H1 (cell line): ENCODE results near the gene CPZ. TPM values are rescaled to one million over a fixed set of nuclear protein-coding genes. Genes with fewer than 3 reads are reported as not detected.

ENCODE experiments used
- CTCF ChIA-PET: fragments of 300-600 bp; sonication (Branson Sonifier 250); formaldehyde crosslinking; loops from one replicate; lab custom pipeline; 2021; ENCODE audit not compliant: partially characterized antibody; lab: Charles Lee
- POLR2A ChIA-PET: fragments of 300-600 bp; sonication (Branson Sonifier 250); formaldehyde crosslinking; loops from one replicate; lab custom pipeline; 2021; ENCODE audit warnings: inconsistent platforms; ENCODE audit not compliant: partially characterized antibody; lab: Charles Lee
- DNase-seq, 2 experiments: peaks; one replicate each; pipeline versions ENCODE4 v3.0.0 to v3.0.0-alpha.2; 2010 to 2022; ENCODE audit warnings: low spot score in 2 of 2, low read depth in 1 of 2, mixed read lengths in 1 of 2
- FAIRE-seq: peaks from 2 replicates; lab custom pipeline; 2011; peaks lifted over from hg19 to GRCh38; lab: Jason Lieb, UNC
- H2AFZ ChIP-seq: 2 replicates; pipeline ENCODE4 v1.8.1; 2012; ENCODE audit warnings: low read length, inconsistent platforms
- H2AK5ac ChIP-seq: 2 replicates; pipeline ENCODE4 v1.6.1; 2013; ENCODE audit warnings: low read depth, low read length
- H2BK120ac ChIP-seq: replicated peaks from 2 replicates; pipeline ENCODE3; 2013; ENCODE audit warnings: low read depth, low read length, inconsistent platforms
- H2BK12ac ChIP-seq: 2 replicates; pipeline ENCODE4 v1.6.1; 2013; ENCODE audit warnings: low read depth, low read length
- H2BK15ac ChIP-seq: 2 replicates; pipeline ENCODE4 v1.6.1; 2013; ENCODE audit warnings: low read length
- H2BK20ac ChIP-seq: 2 replicates; pipeline ENCODE4 v1.6.1; 2013; ENCODE audit warnings: low read length
- H2BK5ac ChIP-seq: 2 replicates; pipeline ENCODE4 v1.6.1; 2013; ENCODE audit warnings: low read depth, low read length
- H3K14ac ChIP-seq: 2 replicates; pipeline ENCODE4 v1.6.1; 2013; ENCODE audit warnings: inconsistent platforms; ENCODE audit not compliant: insufficient read length
- H3K18ac ChIP-seq: 2 replicates; pipeline ENCODE4 v1.6.1; 2013; ENCODE audit warnings: low read length; ENCODE audit errors: extremely low read depth
- H3K23ac ChIP-seq: 2 replicates; pipeline ENCODE4 v1.6.1; 2013; ENCODE audit warnings: inconsistent platforms; ENCODE audit not compliant: insufficient read length
- H3K23me2 ChIP-seq: 2 replicates; pipeline ENCODE4 v1.6.1; 2013; ENCODE audit warnings: low read depth, low read length
- H3K27ac ChIP-seq: 2 replicates; pipeline ENCODE4 v1.6.1; 2011; ENCODE audit warnings: low read depth, low read length, inconsistent platforms
- H3K27me3 ChIP-seq, 4 experiments: replicated peaks in 1 of 4; 1 replicate in 1 of 4; 2 replicates in 3 of 4; pipeline versions ENCODE4 v1.6.1 to v1.8.1; 2011 to 2013; ENCODE audit warnings: low read length in 3 of 4, mild to moderate bottlenecking in 3 of 4, inconsistent platforms in 2 of 4, mixed read lengths in 2 of 4, moderate library complexity in 1 of 4; ENCODE audit not compliant: control insufficient read depth in 3 of 4, insufficient read depth in 3 of 4; ENCODE audit errors: extremely low read depth in 1 of 4
- H3K36me3 ChIP-seq, 4 experiments: 2 replicates each; pipeline versions ENCODE4 v1.6.1 to v1.8.1; 2011 to 2013; ENCODE audit warnings: mild to moderate bottlenecking in 4 of 4, low read length in 3 of 4, moderate library complexity in 2 of 4, control low read depth in 1 of 4, inconsistent platforms in 1 of 4; ENCODE audit not compliant: insufficient read depth in 4 of 4, control insufficient read depth in 2 of 4
- H3K4ac ChIP-seq: replicated peaks from 2 replicates; pipeline ENCODE3; 2013; ENCODE audit warnings: low read length, low read depth, mixed read lengths, inconsistent platforms; ENCODE audit not compliant: insufficient read length
- H3K4me1 ChIP-seq, 4 experiments: replicated peaks in 1 of 4; 1 replicate in 1 of 4; 2 replicates in 3 of 4; pipeline versions ENCODE4 v1.6.1 to v1.8.1; 2011 to 2013; ENCODE audit warnings: low read length in 3 of 4, inconsistent platforms in 2 of 4, mixed read lengths in 1 of 4; ENCODE audit not compliant: insufficient read depth in 4 of 4, control insufficient read depth in 3 of 4
- H3K4me2 ChIP-seq, 2 experiments: 2 replicates each; pipeline versions ENCODE4 v1.6.1 to v1.8.1; 2011 to 2013; ENCODE audit warnings: low read depth in 2 of 2, low read length in 2 of 2, control low read depth in 1 of 2, inconsistent platforms in 1 of 2, mild to moderate bottlenecking in 1 of 2; ENCODE audit not compliant: insufficient read depth in 1 of 2
- H3K4me3 ChIP-seq, 4 experiments: fragments of 200-600, 300-600 bp in 1 of 4; sonication (generic), shearing (Covaris generic), sonication (Bioruptor Twin) in 1 of 4; 2 replicates each; pipeline versions ENCODE4 v1.5.1 to v1.8.1; 2011 to 2016; ENCODE audit warnings: low read length in 4 of 4, low read depth in 3 of 4, control low read depth in 2 of 4, inconsistent platforms in 2 of 4, mild to moderate bottlenecking in 2 of 4, mixed read lengths in 1 of 4, moderate library complexity in 1 of 4; ENCODE audit not compliant: insufficient read depth in 2 of 4; ENCODE audit errors: extremely low read depth in 1 of 4
- H3K56ac ChIP-seq: replicated peaks from 2 replicates; pipeline ENCODE3; 2013; ENCODE audit warnings: low read depth, mild to moderate bottlenecking, mixed read lengths, low read length, inconsistent platforms; ENCODE audit not compliant: insufficient read length
- H3K79me1 ChIP-seq: 2 replicates; pipeline ENCODE4 v1.6.1; 2013; ENCODE audit warnings: low read depth, low read length, control low read depth
- H3K79me2 ChIP-seq, 2 experiments: 2 replicates each; pipeline versions ENCODE4 v1.6.1 to v1.8.1; 2012 to 2013; ENCODE audit warnings: low read length in 2 of 2, mild to moderate bottlenecking in 2 of 2, inconsistent platforms in 1 of 2; ENCODE audit not compliant: insufficient read depth in 2 of 2, control insufficient read depth in 1 of 2
- H3K9ac ChIP-seq, 4 experiments: replicated peaks in 1 of 4; 1 replicate in 1 of 4; 2 replicates in 3 of 4; pipeline versions ENCODE4 v1.6.1 to v1.8.1; 2011 to 2013; ENCODE audit warnings: low read depth in 3 of 4, low read length in 3 of 4, control low read depth in 2 of 4, mild to moderate bottlenecking in 2 of 4, moderate library complexity in 2 of 4, inconsistent platforms in 1 of 4; ENCODE audit errors: extremely low read depth in 1 of 4
- H3K9me3 ChIP-seq, 2 experiments: 2 replicates each; pipeline versions ENCODE4 v1.6.1 to v1.8.1; 2012 to 2013; ENCODE audit warnings: mild to moderate bottlenecking in 2 of 2, moderate library complexity in 2 of 2, control low read depth in 1 of 2, inconsistent platforms in 1 of 2, low read depth in 1 of 2, low read length in 1 of 2, mixed read lengths in 1 of 2; ENCODE audit not compliant: insufficient read depth in 2 of 2
- H4K20me1 ChIP-seq, 2 experiments: replicated peaks in 1 of 2; 2 replicates each; pipeline versions ENCODE3 to v1.8.1; 2011 to 2013; ENCODE audit warnings: inconsistent platforms in 2 of 2, low read length in 2 of 2, mild to moderate bottlenecking in 1 of 2; ENCODE audit not compliant: insufficient read depth in 2 of 2, control insufficient read depth in 1 of 2
- H4K5ac ChIP-seq: 2 replicates; pipeline ENCODE4 v1.6.1; 2013; ENCODE audit warnings: low read length, low read depth, mixed read lengths, inconsistent platforms; ENCODE audit not compliant: insufficient read length
- H4K8ac ChIP-seq: 2 replicates; pipeline ENCODE4 v1.8.0; 2013; ENCODE audit warnings: mild to moderate bottlenecking, moderate library complexity, low read length, inconsistent platforms; ENCODE audit not compliant: insufficient read depth; ENCODE audit errors: extremely low read depth
- H4K91ac ChIP-seq: replicated peaks from 2 replicates; pipeline ENCODE3; 2013; ENCODE audit warnings: low read length, mixed read lengths, inconsistent platforms; ENCODE audit not compliant: insufficient read length
- CEBPB ChIP-seq: IDR thresholded peaks from 2 replicates; pipeline ENCODE4 v1.6.1; 2012; ENCODE audit warnings: low read depth, low read length
- EP300 ChIP-seq, 2 experiments: IDR thresholded peaks; 1 replicate in 1 of 2; 2 replicates in 1 of 2; pipeline ENCODE4 v1.6.1; 2011 to 2012; ENCODE audit warnings: low read depth in 2 of 2, low read length in 2 of 2, mild to moderate bottlenecking in 2 of 2, borderline replicate concordance in 1 of 2, inconsistent platforms in 1 of 2, moderate library complexity in 1 of 2
- FOSL1 ChIP-seq: IDR thresholded peaks from 2 replicates; pipeline ENCODE4 v1.6.1; 2011; ENCODE audit warnings: mild to moderate bottlenecking, low read depth, low read length, moderate library complexity; ENCODE audit not compliant: insufficient read depth
- KDM4A ChIP-seq: IDR thresholded peaks from one replicate; pipeline ENCODE4 v1.7.1; 2012; ENCODE audit warnings: low read depth, mild to moderate bottlenecking, moderate library complexity, low read length, inconsistent platforms; ENCODE audit not compliant: severe bottlenecking
- NANOG ChIP-seq: IDR thresholded peaks from 2 replicates; pipeline ENCODE4 v1.6.1; 2011; ENCODE audit warnings: low read length, low read depth, mild to moderate bottlenecking, inconsistent platforms; ENCODE audit not compliant: insufficient read depth, poor library complexity, severe bottlenecking
- NRF1 ChIP-seq: IDR thresholded peaks from 2 replicates; pipeline ENCODE4 v1.6.1; 2011; ENCODE audit warnings: mild to moderate bottlenecking, low read depth, low read length, improper control_type of control experiment
- SAP30 ChIP-seq: fragments of 300-600 bp; sonication (generic); IDR thresholded peaks from 2 replicates; pipeline ENCODE4 v1.7.1; 2012; ENCODE audit warnings: low read length, moderate library complexity, mild to moderate bottlenecking, inconsistent platforms; ENCODE audit not compliant: insufficient read depth, insufficient replicate concordance
- TBP ChIP-seq: IDR thresholded peaks from 2 replicates; pipeline ENCODE4 v1.6.1; 2011; ENCODE audit warnings: low read depth, low read length, improper control_type of control experiment
- ZNF274 ChIP-seq: IDR thresholded peaks from 2 replicates; pipeline ENCODE4 v1.7.0; 2012; ENCODE audit warnings: low read length, borderline replicate concordance; ENCODE audit errors: extremely low read depth
- WGBS, 2 experiments: shearing (Covaris generic) in 1 of 2; methylation state at CpG; one replicate each; pipeline versions ENCODE4 v1.1.6 to v1.1.7; 2013 to 2015; ENCODE audit warnings: low lambda C conversion rate in 2 of 2, mixed read lengths in 2 of 2, inconsistent platforms in 1 of 2, low coverage in 1 of 2, missing lambda C conversion rate in 1 of 2; ENCODE audit not compliant: insufficient replicate concordance in 2 of 2, insufficient coverage in 1 of 2, insufficient read length in 1 of 2; ENCODE audit errors: extremely low coverage in 1 of 2, missing lambda C conversion rate in 1 of 2; 5-methylcytosine and 5-hydroxymethylcytosine counted together
- polyA plus RNA-seq, 7 experiments: library from polyadenylated mRNA; depleted of rRNA in 3 of 7; stranded (reverse) in 5 of 7; unstranded in 2 of 7; fragments of >200 nt in 5 of 7; fragments of 200-250 nt in 2 of 7; gene quantifications; 1 replicate in 5 of 7; 2 replicates in 1 of 7; 4 replicates in 1 of 7; pipeline versions ENCODE4 v1.2.1 to v1.2.3, GENCODE V29; 2011 to 2013; ENCODE audit warnings: missing spikeins in 2 of 7, mixed read lengths in 2 of 7
- total RNA-seq: library from RNA; stranded (reverse); fragmentation: NEBNext Ultra II Directional; extraction: Animal tissue kit (Norgen Biotek cat#: 25700); gene quantifications from 2 replicates; pipeline ENCODE4 v1.2.1, GENCODE V29; 2021

CPZ gene
- total and polyA plus RNA-seq, 2 of the 8 experiments (the other 6 are each of a cell fraction or from before 2014, with no cell fraction given): 28.8 to 40.7 TPM

DNA sequence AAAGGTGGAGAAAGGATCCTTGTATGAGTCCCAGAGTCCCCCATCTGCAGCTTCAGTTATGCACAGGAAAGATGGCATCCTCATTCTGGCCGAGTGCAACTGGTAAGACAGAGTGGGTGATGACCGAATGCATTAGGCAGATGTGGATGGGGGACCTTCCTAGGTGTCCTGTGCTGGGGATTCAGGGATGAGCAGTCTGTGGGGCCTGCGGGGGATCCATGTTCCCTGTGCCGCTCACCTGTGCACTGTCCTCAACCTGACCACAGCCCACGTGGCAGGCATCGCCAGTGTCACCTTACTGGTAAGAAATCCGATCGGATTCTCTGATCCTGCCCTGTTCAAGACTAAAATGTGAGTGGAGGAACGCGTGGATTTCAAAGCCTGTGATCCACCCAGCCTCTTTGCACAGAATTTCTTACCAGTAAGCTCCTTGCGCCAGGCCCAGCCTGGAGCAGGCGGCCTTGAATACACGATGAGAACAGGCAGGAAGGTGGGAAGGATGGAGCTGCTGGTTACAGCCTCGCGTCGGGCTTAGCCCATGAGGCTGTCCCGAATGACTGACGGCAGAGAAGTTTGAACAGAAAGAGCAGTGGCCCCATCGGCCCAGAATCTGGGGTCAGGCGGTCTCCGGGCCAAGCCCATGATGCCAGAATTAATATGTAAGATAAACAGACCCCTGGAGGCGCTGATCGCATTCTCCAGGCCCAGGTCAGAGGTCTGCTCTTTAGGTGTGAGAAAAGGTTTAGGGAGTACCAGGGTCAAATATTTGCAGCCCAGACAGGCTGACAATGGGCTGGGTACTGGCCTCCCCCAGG is 56.5 kb downstream of the CPZ start:
- TF ChIP-seq FOSL1 (no peak), EP300 (IDR thresholded peaks at IDR 0.05; ENCODE audit: borderline replicate concordance in 1 of 2, low read depth in 2 of 2, low read length in 2 of 2) (no peak), KDM4A (no peak), ZNF274 (no peak), NANOG (no peak), SAP30 (no peak), NRF1 (no peak), CEBPB (no peak), TBP (no peak)
- Histone ChIP-seq H4K8ac (peak overlapping the region; percentile 72; the same call in 1 of the 2 replicates), H2AK5ac (no peak overlapping the region), H2BK120ac (no peak overlapping the region), H4K5ac (no peak overlapping the region), H3K9me3 (no peaks in the 10 kb centered on the region), H3K14ac (no peak overlapping the region), H2BK20ac (no peak overlapping the region), H3K9ac (no peak overlapping the region; a peak in 1 of 7 replicates), H3K18ac (no peak overlapping the region), H3K23me2 (no peaks in the 10 kb centered on the region), H4K20me1 (no peaks in the 10 kb centered on the region), H2BK15ac (no peak overlapping the region), H3K4me3 (no peak overlapping the region), H2BK12ac (no peak overlapping the region), H3K23ac (no peak overlapping the region), H2AFZ (no peak overlapping the region), H3K4me1 (peaks cover 0 to 6% (median 1%) of the 10 kb centered on the region in 4 experiments; a peak in 3 of 7 replicates), H3K4me2 (no peak overlapping the region), H4K91ac (no peak overlapping the region), H3K56ac (no peak overlapping the region), H3K4ac (no peak overlapping the region), H3K79me1 (no peaks in the 10 kb centered on the region), H3K36me3 (no peaks in the 10 kb centered on the region), H3K27me3 (no peaks in the 10 kb centered on the region; a peak in 1 of 7 replicates), H3K27ac (no peak overlapping the region), H2BK5ac (no peak overlapping the region), H3K79me2 (no peaks in the 10 kb centered on the region)
- POLR2A ChIA-PET: no interaction called here
- CTCF ChIA-PET: interaction anchor here (0.5 to 0.8 kb wide), 4 partner anchors 39 to 351 kb away, joined by 3 to 5 read pairs (median 3); no protein-coding TSS in a partner anchor
- no peak for FAIRE-seq
- peak in 1 of 2 experiments; percentile 43 for DNase-seq
- 88% methylated on average over 23 of the region's 23 CpGs; no CpG with 5 or more reads in 1 of the 2 experiments for WGBS, 2 experiments
